ENCODE results near the gene TBC1D22A. TPM values are rescaled to one million over a fixed set of nuclear protein-coding genes. Genes with fewer than 3 reads are reported as not detected.

The TBC1D22A gene
- total RNA-seq, 6 experiments from 2014 or later: 10.9 to 18.1 (median 14.0) TPM

- H3K27me3 ChIP-seq: no peaks in the 10 kb centered on the region
- H3K4me1 ChIP-seq: no peaks in the 10 kb centered on the region
- intact Hi-C loops (cut with DNase I): no loop called here
- no peaks in the 10 kb centered on the region for H3K36me3 ChIP-seq
- H3K4me3 ChIP-seq: no peak overlapping the region
- TF ChIP-seq POLR2A (IDR thresholded peaks at IDR 0.05) (no peak), CTCF (IDR thresholded peaks at IDR 0.05) (no peak)
- ATAC-seq: no peak
- H3K27ac ChIP-seq: no peak overlapping the region
- WGBS (ENCODE audit: insufficient coverage, low coverage, low lambda C conversion rate, missing lambda C conversion rate): 90% methylated on average over 9 of the region's 15 CpGs
- DNase-seq: no peak
- no peaks in the 10 kb centered on the region for H3K9me3 ChIP-seq
Measured at GRCh38 chr22:47157093-47157420, 394.6 kb downstream of the TBC1D22A start.

- H3K9me3 ChIP-seq: no peaks in the 10 kb centered on the region
- DNase-seq (peak in 1 of 3 donors; percentile 17), ATAC-seq (no peak)
- intact Hi-C loops (cut with DNase I): no loop called here
- H3K27ac ChIP-seq: no peak overlapping the region
- H3K36me3 ChIP-seq: no peaks in the 10 kb centered on the region
- H3K27me3 ChIP-seq: no peaks in the 10 kb centered on the region
- TF ChIP-seq POLR2A (IDR thresholded peaks at IDR 0.05) (no peak), CTCF (IDR thresholded peaks at IDR 0.05) (no peak)
- 90% methylated on average over 6 of the region's 37 CpGs for WGBS (ENCODE audit: insufficient coverage, low coverage, low lambda C conversion rate, missing lambda C conversion rate)
- no peak overlapping the region for H3K4me3 ChIP-seq
- no peaks in the 10 kb centered on the region for H3K4me1 ChIP-seq
Measured at GRCh38 chr22:47157486-47158270, 395.2 kb downstream of the TBC1D22A start.

- no peak for ATAC-seq
- H3K27me3 ChIP-seq: no peaks in the 10 kb centered on the region
- intact Hi-C loops (cut with DNase I): no loop called here
- TF ChIP-seq POLR2A (IDR thresholded peaks at IDR 0.05) (no peak), CTCF (IDR thresholded peaks at IDR 0.05) (no peak)
- H3K4me1 ChIP-seq: no peaks in the 10 kb centered on the region
- no peaks in the 10 kb centered on the region for H3K36me3 ChIP-seq
- no peak overlapping the region for H3K27ac ChIP-seq
- no peak for DNase-seq
- H3K4me3 ChIP-seq: no peak overlapping the region
- no peaks in the 10 kb centered on the region for H3K9me3 ChIP-seq
- WGBS (ENCODE audit: insufficient coverage, low coverage, low lambda C conversion rate, missing lambda C conversion rate): 100% methylated on average over 1 of the region's 11 CpGs
Measured at GRCh38 chr22:47158457-47158856, 396.0 kb downstream of the TBC1D22A start.

- H3K4me3 ChIP-seq: no peak overlapping the region
- intact Hi-C loops (cut with DNase I): no loop called here
- H3K27me3 ChIP-seq: no peaks in the 10 kb centered on the region
- H3K27ac ChIP-seq: no peak overlapping the region
- 92% methylated on average over 4 of the region's 4 CpGs for WGBS (ENCODE audit: insufficient coverage, low coverage, low lambda C conversion rate, missing lambda C conversion rate)
- DNase-seq (no peak), ATAC-seq (no peak)
- H3K36me3 ChIP-seq: no peaks in the 10 kb centered on the region
- no peaks in the 10 kb centered on the region for H3K9me3 ChIP-seq
- TF ChIP-seq POLR2A (IDR thresholded peaks at IDR 0.05) (no peak), CTCF (IDR thresholded peaks at IDR 0.05) (no peak)
- H3K4me1 ChIP-seq: no peaks in the 10 kb centered on the region
Measured at GRCh38 chr22:47159592-47159991, 397.1 kb downstream of the TBC1D22A start.

Measured in right lobe of liver (tissue), 6 donors.